ENCODE results near the gene XYLB.

Gene XYLB

DNA sequence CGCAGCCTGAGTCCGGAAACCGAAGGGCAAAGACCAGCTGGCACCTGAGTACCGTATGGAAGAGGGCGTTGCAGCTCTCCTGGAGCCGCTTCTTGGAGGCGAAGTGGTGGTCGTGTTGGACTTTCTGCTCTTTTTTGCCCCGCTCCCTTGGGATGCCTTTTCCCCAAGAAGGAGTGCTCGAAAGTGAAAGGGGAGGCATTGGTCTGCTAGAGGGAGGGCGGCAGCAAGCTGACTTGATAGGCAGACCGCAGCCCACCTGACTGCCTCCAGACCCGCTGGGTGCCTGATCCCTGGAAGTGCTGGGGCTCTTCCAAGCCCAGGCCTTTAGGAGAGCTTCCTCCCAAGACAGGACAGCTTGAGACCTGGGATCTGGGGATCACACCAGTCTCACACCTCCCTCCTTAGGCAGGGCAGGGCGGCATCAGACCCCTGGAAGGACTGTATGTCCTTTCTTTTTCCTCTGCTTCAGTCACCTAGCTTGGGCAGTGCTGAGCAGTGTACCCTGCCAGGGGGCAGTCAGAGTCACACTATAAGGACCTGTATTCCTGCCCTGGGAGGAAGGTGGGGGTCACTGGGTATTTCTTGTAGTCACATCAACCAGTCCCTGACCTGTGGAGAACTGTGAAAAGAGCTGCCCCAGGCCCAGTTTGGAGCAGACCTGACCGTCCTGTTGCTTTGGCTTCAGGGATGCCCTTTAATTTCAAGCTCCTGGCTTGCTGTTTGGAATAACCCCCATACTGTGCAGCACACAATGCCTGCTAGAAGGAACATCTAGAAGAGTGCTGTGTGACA, 109.2 kb downstream of the XYLB start:
- DNase-seq (ENCODE audit: low read depth, low spot score), result no peak
- no peak overlapping the region for H3K9ac ChIP-seq (ENCODE audit: insufficient read length)
- H3K36me3 ChIP-seq (ENCODE audit: insufficient read depth, low read length), result no peaks in the 10 kb centered on the region
- no peak overlapping the region for H3K27ac ChIP-seq
- H3K4me3 ChIP-seq, result peak overlapping the region; percentile 81
- H3K9me3 ChIP-seq (ENCODE audit: low read depth, low read length), result no peaks in the 10 kb centered on the region
- TF ChIP-seq FOXP2 (optimal IDR thresholded peaks at IDR 0.05; ENCODE audit: control extremely low read depth, extremely low read length, insufficient read depth) (no peak), EZH2 (IDR thresholded peaks at IDR 0.05) (no peak), POLR2AphosphoS5 (IDR thresholded peaks at IDR 0.05; ENCODE audit: borderline replicate concordance, low read depth, low read length) (no peak)

DNA sequence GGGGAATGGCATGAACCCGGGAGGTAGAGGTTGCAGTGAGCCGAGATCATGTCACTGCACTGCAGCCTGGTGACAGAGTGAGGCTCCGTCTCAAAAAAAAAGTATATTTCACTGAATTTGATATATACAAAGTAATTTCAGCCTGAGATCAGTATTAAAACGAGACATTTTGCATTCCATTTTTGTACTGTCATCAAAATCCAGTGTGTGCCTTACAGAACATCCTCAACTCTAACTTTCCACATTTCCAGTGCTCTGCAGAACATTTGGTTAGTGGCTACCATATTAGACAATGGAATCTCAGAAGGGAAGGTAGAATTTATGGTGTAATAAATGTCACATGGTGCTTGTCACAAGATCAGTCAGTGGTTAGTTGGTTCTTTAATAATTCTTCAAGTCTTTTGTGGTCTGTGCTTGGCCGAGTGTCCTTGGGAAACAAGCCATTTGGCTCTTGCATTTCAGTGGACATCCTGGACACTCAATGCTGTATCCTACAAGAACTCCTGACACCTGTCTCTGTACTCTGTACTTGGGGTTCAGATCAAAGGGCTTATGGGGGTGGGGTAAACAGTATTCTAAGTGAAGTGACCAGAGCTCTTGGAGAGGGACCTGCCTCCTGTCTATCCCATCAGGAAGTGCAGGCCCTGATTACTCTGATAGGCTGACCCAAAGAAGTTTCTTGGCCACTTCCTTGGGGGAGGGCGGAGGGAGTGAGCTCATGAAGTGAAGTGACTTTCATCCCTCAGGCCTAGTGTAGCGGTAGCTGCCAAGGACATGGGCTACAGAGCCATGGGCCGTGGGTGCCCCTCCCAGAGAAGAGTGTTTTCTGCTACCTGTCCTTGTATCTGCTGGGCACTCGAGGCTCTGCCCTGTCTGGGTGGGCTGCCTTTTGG, 110.8 kb downstream of the XYLB start:
- no peak overlapping the region for H3K4me3 ChIP-seq
- H3K36me3 ChIP-seq (ENCODE audit: insufficient read depth, low read length), result no peaks in the 10 kb centered on the region
- H3K9me3 ChIP-seq (ENCODE audit: low read depth, low read length), result no peaks in the 10 kb centered on the region
- TF ChIP-seq FOXP2 (optimal IDR thresholded peaks at IDR 0.05; ENCODE audit: control extremely low read depth, extremely low read length, insufficient read depth), result no peak
- TF ChIP-seq POLR2AphosphoS5 (IDR thresholded peaks at IDR 0.05; ENCODE audit: borderline replicate concordance, low read depth, low read length), result no peak
- no peak for TF ChIP-seq EZH2 (IDR thresholded peaks at IDR 0.05)
- H3K9ac ChIP-seq (ENCODE audit: insufficient read length), result no peak overlapping the region
- no peak for DNase-seq (ENCODE audit: low read depth, low spot score)
- H3K27ac ChIP-seq, result no peak overlapping the region

DNA sequence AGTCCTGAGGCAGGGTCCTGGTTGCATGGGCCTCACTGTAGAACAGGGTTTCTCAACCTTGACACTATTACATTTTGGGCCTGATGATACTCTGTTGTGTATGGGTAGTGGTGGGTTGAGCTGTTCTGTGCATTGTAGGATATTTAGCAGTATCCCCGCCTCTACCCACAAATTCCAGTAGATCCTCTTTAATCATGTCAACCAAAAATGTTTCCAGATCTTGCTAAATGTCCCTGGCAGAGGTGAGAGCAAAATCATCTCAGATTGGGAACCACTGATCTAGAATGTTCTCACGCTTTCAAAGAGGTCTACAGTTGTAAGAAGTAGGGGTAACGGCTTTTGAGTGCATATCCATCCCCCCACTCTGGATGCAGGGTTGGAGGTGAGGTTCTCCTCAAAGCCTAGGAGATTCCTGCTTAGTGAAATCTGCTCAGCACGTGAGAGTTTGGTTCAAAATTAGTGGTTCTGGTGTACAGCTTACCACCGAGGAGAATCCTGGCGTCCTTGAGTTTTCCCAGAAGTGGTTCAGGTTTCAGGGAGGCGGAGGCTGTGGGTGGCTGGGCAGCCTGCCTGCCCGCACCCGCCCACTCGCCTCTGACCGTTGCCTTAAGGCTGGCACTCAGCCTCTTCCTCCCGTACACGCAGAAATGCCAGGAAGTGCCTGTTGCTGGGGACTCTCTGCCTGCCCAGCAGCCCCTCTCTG, 112.4 kb downstream of the XYLB start:
- TF ChIP-seq POLR2AphosphoS5 (IDR thresholded peaks at IDR 0.05; ENCODE audit: borderline replicate concordance, low read depth, low read length) (no peak), FOXP2 (optimal IDR thresholded peaks at IDR 0.05; ENCODE audit: control extremely low read depth, extremely low read length, insufficient read depth) (no peak), EZH2 (IDR thresholded peaks at IDR 0.05) (no peak)
- H3K27ac ChIP-seq, result no peak overlapping the region
- no peak overlapping the region for H3K9ac ChIP-seq (ENCODE audit: insufficient read length)
- H3K36me3 ChIP-seq (ENCODE audit: insufficient read depth, low read length), result no peaks in the 10 kb centered on the region
- no peaks in the 10 kb centered on the region for H3K9me3 ChIP-seq (ENCODE audit: low read depth, low read length)
- DNase-seq (ENCODE audit: low read depth, low spot score), result no peak
- no peak overlapping the region for H3K4me3 ChIP-seq

DNA sequence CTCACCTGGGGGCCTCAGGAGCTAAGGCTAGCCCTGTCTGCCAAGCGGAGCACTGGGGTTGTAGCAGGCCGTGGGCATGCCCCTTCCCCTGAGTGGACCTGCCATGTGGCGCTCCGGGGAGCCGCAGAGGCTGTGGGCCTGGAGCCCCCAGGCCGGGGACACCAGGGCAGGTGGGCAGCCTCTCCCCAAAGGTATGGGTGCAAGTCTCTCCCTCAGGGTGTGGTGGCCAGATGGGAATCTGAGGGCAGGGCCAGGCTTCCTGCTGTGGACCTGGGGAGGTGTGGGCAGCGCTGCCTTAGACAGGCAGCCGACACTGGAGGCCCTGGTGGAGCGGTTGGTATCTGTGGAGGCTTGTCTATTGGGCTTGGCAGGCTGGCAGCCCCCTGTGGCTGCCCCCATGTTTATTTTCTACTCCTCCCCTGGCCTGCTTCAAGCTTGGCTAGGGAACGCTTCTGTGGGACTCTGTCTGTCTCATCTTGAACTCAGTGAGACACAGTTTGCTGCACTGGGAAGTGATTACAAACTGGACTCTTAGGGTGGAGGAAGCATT, 113.0 kb downstream of the XYLB start:
- H3K9me3 ChIP-seq (ENCODE audit: low read depth, low read length), result no peaks in the 10 kb centered on the region
- H3K27ac ChIP-seq, result no peak overlapping the region
- H3K9ac ChIP-seq (ENCODE audit: insufficient read length), result no peak overlapping the region
- H3K36me3 ChIP-seq (ENCODE audit: insufficient read depth, low read length), result no peaks in the 10 kb centered on the region
- H3K4me3 ChIP-seq, result no peak overlapping the region
- TF ChIP-seq POLR2AphosphoS5 (IDR thresholded peaks at IDR 0.05; ENCODE audit: borderline replicate concordance, low read depth, low read length) (no peak), EZH2 (IDR thresholded peaks at IDR 0.05) (no peak), FOXP2 (optimal IDR thresholded peaks at IDR 0.05; ENCODE audit: control extremely low read depth, extremely low read length, insufficient read depth) (no peak)
- no peak for DNase-seq (ENCODE audit: low read depth, low spot score)

DNA sequence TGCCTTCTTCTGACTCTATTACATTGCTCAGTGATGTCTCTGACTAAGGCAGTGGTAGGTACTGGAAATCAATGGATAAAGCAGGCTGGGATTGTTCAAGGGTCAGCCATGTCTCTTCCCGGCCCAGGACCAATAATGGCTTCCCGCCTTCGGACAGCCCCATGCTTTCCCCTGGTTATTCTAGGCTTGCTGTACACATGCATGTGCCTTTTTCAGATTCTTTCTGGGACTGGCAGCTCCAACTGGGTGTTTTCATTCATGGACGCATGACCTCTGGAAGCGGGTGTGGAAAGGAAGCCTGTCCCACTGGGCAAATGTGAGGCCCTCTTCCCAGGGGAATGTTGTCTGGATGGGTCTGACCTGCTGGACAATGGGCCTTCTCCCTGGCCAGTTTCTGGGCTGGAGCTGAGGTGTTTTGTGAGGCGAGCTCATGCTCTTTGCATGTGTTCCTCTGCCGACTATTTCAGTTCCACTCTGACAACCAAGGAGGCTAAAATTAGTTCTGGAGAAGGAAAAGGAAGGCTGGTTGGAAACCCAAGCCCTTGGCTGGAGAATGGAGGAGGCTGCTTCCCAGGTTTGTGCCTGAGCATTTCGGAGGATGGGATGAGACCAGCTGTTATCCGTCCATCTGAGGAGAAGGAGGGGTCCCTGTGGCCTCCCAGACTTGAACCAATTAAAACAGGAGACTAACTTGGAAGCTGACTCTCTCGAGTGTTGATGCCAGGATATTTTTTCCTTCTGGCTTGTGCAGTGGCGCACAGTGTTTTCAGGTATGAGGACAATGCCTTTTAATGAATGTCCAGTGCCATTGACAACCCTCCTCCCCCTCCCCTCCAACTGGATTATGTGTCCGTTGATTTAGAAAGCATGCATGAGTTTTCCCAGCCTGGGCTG, 114.0 kb downstream of the XYLB start:
- Histone ChIP-seq H3K4me3 (no peak overlapping the region), H3K9me3 (ENCODE audit: low read depth, low read length) (no peaks in the 10 kb centered on the region), H3K9ac (ENCODE audit: insufficient read length) (no peak overlapping the region), H3K36me3 (ENCODE audit: insufficient read depth, low read length) (no peaks in the 10 kb centered on the region), H3K27ac (no peak overlapping the region)
- DNase-seq (ENCODE audit: low read depth, low spot score), result no peak
- TF ChIP-seq POLR2AphosphoS5 (IDR thresholded peaks at IDR 0.05; ENCODE audit: borderline replicate concordance, low read depth, low read length) (no peak), EZH2 (IDR thresholded peaks at IDR 0.05) (no peak)
